Measurements from ENCODE around the gene FBLN5. TPM values are rescaled to one million over a fixed set of nuclear protein-coding genes. Genes with fewer than 3 reads are reported as not detected.

Gene FBLN5
- total and polyA plus RNA-seq, 2 donors (not counting 3 experiments of a cell fraction or from before 2014, with no cell fraction given): 27.6 to 33.1 TPM

GRCh38 chr14:91875525-91876286, 71.8 kb downstream of the FBLN5 start:
- no peaks in the 10 kb centered on the region for H3K4me1 ChIP-seq (ENCODE audit: control insufficient read depth, extremely low read depth, insufficient read depth, low read length)
- no peak overlapping the region for H3K9ac ChIP-seq (replicated peaks; ENCODE audit: extremely low read depth, insufficient read depth, low read length)
- no peaks in the 10 kb centered on the region for H3K79me2 ChIP-seq (ENCODE audit: control insufficient read depth, insufficient read depth, low read length)
- no peaks in the 10 kb centered on the region for H4K20me1 ChIP-seq (replicated peaks; ENCODE audit: control insufficient read depth, extremely low read depth, insufficient read depth, low read length)
- no peak for FAIRE-seq
- H3K9me1 ChIP-seq (replicated peaks; ENCODE audit: control insufficient read depth, extremely low read depth, insufficient read depth, low read length): no peaks in the 10 kb centered on the region
- H3K27me3 ChIP-seq (ENCODE audit: control insufficient read depth in 2 of 2, insufficient read depth in 2 of 2, low read length in 2 of 2): no peaks in the 10 kb centered on the region
- POLR2A ChIA-PET: no interaction called here
- CTCF ChIA-PET: no interaction called here
- BruUV-seq (replicated peaks): no TSS peak
- no peak overlapping the region for H3K4me2 ChIP-seq (ENCODE audit: insufficient read depth, low read length)
- DNase-seq (ENCODE audit: low read depth, low spot score): no peak
- H3K9me3 ChIP-seq (replicated peaks; ENCODE audit: control insufficient read depth, insufficient read depth, low read length): no peaks in the 10 kb centered on the region
- intact Hi-C loops (cut with micrococcal nuclease) (no loop called here), dilution Hi-C loops (cut with MboI; ENCODE audit: extremely low pct_ligation_motif_present, low sequenced_read_pairs) (no loop called here)
- no peak overlapping the region for H3K27ac ChIP-seq (ENCODE audit: insufficient read depth, low read depth, low read length)
- no peak overlapping the region for H2AFZ ChIP-seq (ENCODE audit: low read depth, low read length)
- H3K4me3 ChIP-seq (replicated peaks in 1 of 3; ENCODE audit: insufficient read depth in 1 of 3, low read depth in 1 of 3, low read length in 3 of 3): no peak overlapping the region
- no peak for TF ChIP-seq JUN (IDR thresholded peaks at IDR 0.05; ENCODE audit: borderline replicate concordance, insufficient read depth, insufficient read length, low read depth)
- no peak for TF ChIP-seq FOS (IDR thresholded peaks at IDR 0.05; ENCODE audit: borderline replicate concordance, insufficient read depth, low read length)
- no peak for TF ChIP-seq POLR2AphosphoS5 (IDR thresholded peaks at IDR 0.05; ENCODE audit: insufficient read depth, low read depth, low read length)
- TF ChIP-seq MAX (IDR thresholded peaks at IDR 0.05; ENCODE audit: insufficient read depth, insufficient read length): no peak
- no peak for TF ChIP-seq EZH2 (IDR thresholded peaks at IDR 0.05; ENCODE audit: borderline replicate concordance, low read depth, low read length, severe bottlenecking)
- no peak for TF ChIP-seq GATA2 (IDR thresholded peaks at IDR 0.05; ENCODE audit: insufficient read depth, insufficient read length, low read depth, low read length)
- no peak for TF ChIP-seq POLR2A (IDR thresholded peaks at IDR 0.05; ENCODE audit: low read depth, low read length)
- no peak for TF ChIP-seq MYC (IDR thresholded peaks at IDR 0.05; ENCODE audit: low read depth, low read length)
- TF ChIP-seq CTCF (IDR thresholded peaks at IDR 0.05; ENCODE audit: extremely low read depth in 1 of 2, insufficient read depth in 1 of 2, low read depth in 1 of 2, low read length in 2 of 2): no peak
- no peaks in the 10 kb centered on the region for H3K36me3 ChIP-seq (ENCODE audit: control insufficient read depth in 2 of 2, extremely low read depth in 1 of 2, insufficient read depth in 2 of 2, low read length in 2 of 2)

All from endothelial cell of umbilical vein (primary cell).